GM11168 (cell line): ENCODE measurements around the gene GANAB.
"Not testable (repeated sequence)": the region's sequence is repeated elsewhere in the genome, so short reads cannot be mapped to it uniquely, and the experiment has no call there.

Source experiments
- in situ Hi-C: fragments of 300-500 bp; cut with MboI; formaldehyde crosslinking; loops from one replicate; pipeline ENCODE4 v1.12.0; 2022; ENCODE audit warnings: low sequenced_read_pairs; ENCODE audit not compliant: unreplicated experiment

Gene GANAB

GRCh38 chr11:62645946-62646824, at the start of gene GANAB:
Gene GANAB, minus strand, starts transcription at chr11:62646613. Its CDS starts 14 bp downstream, at chr11:62646599.
- in situ Hi-C loops: no loop called here

DNA sequence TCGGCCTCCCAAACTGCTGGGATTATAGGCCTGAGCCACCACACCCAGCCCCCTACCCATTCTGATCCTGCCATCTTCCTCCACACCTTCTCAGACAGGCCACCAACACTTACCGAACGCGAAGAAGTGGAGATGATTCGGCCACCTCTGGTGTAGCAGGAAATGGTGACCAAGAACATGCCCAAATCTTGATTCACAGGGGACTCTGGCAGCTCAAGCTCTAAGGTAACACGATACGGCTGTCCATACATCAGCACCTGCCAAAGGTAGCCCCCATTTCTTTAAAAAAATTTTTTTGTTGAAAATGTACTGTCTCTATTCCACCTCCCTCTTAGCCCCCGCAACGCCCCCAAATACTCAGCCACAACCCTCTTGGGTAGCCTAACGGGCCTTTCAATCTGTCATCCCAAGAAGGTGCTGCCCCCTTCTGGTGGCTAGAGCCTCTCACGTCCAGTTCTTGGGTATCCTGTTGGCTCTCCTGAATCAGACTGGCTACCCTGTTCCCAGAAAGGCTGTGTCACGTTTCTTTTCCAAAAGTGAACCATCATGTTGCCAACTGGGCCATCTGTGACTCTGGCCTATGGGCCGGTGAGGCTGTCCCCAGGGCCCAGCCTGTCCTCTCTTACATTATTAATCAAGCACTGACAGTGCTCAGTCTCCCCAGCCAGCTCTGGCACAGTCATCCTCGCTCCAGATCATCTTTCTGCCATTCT, 48.2 kb upstream of the GANAB start:
- in situ Hi-C loops: no loop called here

- in situ Hi-C loops: not testable (repeated sequence)
Measured at GRCh38 chr11:62693624-62694023, 47.2 kb upstream of the GANAB start.

DNA sequence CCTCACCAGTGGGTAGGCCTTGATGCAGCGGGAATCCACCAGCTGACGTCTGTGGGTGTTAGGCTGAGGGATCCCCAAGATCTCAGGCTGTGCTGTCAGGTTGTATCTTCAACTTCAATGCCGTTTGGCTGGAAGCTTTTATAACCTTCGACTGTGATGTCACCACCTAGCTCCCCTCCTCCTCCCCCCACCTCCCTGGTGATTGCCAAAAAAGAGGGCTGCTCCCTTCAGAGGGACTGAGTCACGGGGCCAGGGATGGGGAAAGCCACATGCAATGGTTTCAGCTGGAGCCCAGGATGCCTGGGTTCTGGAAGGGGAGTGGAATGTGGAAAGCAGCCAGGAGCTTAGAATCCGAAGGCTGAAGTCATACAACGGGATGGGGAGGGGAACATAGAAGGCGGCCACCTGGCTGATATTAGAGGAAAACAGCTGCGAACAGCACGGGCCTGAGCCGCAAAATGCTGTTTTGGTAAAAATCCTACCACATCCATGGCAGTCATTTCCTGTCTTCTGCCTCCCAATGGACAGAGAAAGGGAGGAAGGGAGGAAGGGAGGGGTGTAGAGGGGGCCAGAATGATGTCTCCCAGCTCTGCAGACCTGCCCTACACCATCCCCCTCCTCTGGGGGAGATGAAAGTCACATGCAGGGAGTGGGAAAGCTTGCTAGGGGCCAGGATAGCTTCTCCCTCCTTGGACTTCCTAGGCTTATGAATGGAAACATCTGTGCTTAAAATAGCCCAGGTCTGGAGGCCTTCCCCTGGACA, 43.2 kb upstream of the GANAB start, which contains the start of gene LRRN4CL:
LRRN4CL (minus strand) TSS at position 110 of the 763 bp plus-strand sequence. CDS start 1,022 bp downstream, outside the sequence.
- in situ Hi-C loops: no loop called here

DNA sequence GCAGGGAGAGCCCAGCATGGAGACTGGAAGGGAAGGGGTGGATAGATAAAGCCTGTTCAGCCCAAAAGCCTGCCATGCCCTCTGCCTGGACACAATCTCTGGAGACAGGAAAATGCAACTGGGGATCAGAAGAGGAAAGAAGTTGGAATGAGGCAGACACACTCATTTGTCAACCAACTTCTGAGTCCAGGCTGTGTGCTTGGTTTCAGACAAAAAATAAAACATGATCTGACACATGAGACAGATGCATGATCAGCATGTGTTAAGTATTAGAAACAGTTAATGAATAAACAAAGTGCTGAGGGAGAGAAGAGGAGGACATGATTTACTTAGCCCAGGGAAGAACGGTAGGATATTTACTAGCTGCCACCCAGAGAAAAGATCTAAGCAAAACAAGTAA, 42.1 kb upstream of the GANAB start:
- in situ Hi-C loops: no loop called here

DNA sequence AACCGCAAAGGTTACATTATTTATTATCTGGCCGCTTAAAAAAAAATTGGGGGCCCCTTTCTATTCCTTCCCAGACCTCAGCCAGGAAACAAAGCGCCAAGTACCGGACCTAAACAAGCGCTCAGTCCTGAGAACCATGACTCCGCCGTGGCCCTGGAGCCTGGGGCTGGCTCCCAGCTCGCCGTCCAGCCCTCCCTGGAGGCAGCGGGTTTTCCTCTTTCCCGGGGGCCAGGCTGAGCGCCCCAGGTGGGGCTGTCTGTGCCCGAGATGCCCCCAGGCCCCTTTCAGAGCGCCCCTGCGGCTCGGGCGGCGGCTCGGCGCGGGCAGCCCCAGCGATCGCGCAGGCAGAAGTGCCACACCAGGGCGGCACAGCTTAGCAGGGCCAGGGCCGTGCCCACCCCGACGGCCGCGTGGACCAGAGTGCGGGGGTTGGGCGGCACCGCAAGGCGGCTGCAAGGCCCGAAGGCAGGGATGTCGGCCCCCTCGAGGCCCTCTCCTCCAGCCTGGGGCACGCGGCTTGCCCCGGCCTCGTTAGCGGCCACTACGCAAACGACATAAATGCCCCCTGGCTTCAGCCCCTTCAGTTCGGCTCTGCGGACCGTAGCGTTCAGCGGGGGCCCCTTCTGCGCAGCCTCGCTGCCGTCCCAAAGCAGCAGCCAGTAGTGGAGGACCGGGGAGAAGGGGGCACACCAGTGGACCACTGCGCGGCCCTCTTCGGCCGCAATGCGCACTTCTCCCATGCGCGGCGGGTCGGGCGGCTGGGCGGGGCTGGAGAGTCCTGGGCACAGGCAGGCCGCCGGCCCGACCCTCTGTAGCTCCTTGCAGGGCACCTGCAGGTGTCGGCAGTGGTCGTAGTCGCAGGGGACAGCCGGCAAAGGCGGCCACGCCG, 41.3 kb upstream of the GANAB start:
- in situ Hi-C loops: no loop called here

- in situ Hi-C loops: no loop called here
Measured at GRCh38 chr11:62682518-62682917, 36.1 kb upstream of the GANAB start.

GRCh38 chr11:62680825-62681240, 34.4 kb upstream of the GANAB start:
- in situ Hi-C loops: no loop called here

- in situ Hi-C loops: no loop called here
Measured at GRCh38 chr11:62678770-62679696, 32.6 kb upstream of the GANAB start, which contains the start of gene UBXN1. Gene UBXN1, minus strand, starts transcription at chr11:62679073. Its CDS starts 150 bp downstream, at chr11:62678923.

- in situ Hi-C loops: no loop called here
Measured at GRCh38 chr11:62678433-62678769, 32.0 kb upstream of the GANAB start.

DNA sequence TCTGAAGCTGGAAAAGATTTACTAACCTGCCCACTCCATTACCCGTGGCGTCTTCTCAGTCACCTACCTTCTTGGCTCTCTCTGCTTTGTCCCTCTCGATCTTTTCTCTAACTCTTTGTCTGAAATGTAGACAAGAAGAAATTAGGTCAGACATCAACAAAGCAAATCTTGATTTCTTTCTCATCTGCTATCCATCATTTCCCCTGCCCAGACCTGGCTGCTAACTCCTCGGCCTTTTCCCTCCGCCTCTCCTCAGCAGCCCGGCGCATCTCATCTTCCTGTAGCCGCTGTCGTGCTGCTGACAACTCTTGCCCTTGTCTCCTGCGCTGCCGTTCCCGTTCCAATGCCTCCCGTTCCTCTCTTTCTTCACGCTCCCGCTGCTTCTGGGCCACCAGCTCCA, 31.3 kb upstream of the GANAB start:
- in situ Hi-C loops: no loop called here

GRCh38 chr11:62677156-62677555, 30.7 kb upstream of the GANAB start:
- in situ Hi-C loops: no loop called here

GRCh38 chr11:62676698-62677097, 30.3 kb upstream of the GANAB start:
- in situ Hi-C loops: no loop called here

DNA sequence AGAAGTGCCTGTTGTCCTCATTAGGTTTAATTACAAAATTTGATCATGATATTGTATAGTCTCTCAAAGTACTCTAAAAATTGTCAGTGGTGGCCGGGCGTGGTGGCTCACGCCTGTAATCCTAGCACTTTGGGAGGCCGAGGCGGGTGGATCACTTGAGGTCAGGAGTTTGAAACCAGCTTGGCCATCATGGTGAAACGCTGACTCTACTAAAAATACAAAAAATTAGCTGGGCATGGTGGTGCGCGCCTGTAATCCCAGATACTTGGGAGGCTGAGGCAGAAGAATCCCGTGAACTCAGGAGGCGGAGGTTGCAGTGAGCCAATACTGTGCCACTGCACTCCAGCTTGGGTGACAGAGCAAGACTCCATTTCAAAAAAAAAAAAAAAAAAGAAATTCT, 29.0 kb upstream of the GANAB start:
- in situ Hi-C loops: not testable (repeated sequence)

DNA sequence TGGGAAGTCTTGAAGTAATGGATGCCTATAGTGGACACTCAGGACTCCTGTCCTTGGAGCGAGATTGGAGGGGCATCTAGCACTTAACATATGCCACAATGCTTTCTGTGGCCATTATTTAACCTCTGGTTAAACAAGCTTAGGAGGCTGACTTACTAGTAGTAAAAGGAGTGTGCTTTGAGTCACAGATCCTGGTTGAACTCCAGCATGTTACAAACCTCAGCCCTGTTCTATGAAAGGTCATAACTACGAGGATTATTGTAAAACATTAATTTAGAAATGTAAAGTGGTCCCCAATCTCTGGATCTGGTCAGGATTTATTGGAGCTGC, 26.7 kb upstream of the GANAB start:
- in situ Hi-C loops: no loop called here

DNA sequence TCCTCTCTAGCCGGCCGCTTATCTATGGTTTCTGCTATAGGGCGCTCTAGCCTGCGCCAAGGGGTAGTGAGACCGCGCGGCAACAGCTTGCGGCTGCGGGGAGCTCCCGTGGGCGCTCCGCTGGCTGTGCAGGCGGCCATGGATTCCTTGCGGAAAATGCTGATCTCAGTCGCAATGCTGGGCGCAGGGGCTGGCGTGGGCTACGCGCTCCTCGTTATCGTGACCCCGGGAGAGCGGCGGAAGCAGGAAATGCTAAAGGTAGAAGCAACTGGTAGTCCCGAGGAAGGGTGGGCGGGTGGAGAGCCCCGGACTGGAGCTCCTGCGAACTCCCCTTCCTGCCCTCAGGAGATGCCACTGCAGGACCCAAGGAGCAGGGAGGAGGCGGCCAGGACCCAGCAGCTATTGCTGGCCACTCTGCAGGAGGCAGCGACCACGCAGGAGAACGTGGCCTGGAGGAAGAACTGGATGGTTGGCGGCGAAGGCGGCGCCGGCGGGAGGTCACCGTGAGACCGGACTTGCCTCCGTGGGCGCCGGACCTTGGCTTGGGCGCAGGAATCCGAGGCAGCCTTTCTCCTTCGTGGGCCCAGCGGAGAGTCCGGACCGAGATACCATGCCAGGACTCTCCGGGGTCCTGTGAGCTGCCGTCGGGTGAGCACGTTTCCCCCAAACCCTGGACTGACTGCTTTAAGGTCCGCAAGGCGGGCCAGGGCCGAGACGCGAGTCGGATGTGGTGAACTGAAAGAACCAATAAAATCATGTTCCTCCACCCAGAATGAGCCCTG, 25.4 kb upstream of the GANAB start, which contains the start of the genes LBHD1 and UQCC3:
LBHD1 (minus strand) TSS at position 660 of the 782 bp plus-strand sequence. CDS start 2,236 bp downstream, outside the sequence.
UQCC3 (plus strand) TSS at position 66 of the 782 bp plus-strand sequence; CDS start at position 139, 73 bp downstream.
- in situ Hi-C loops: no loop called here

DNA sequence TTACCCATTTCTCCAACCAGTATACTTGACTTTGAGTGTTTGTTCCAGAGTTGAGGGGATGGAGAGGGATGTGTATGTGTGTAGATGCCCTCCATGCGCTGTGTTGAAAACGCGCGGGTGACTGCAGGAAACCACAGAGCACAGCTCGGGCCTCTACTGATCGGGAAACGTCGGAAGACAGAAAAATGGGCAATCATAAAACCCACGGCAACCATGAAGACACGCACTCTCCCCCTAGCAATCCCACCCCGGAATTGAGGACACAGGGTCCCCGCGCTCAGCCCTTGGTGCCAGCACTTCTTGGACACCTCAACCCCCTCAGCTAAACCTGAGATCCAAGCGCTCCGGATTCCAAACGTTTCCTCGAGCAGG, 24.8 kb upstream of the GANAB start:
- in situ Hi-C loops: no loop called here
